ENCODE data around the gene ADAMTS7. TPM values are rescaled to one million over a fixed set of nuclear protein-coding genes. Genes with fewer than 3 reads are reported as not detected.

Gene ADAMTS7
- total and polyA plus RNA-seq, 2 of the 13 experiments (the other 11 are each of a cell fraction or from before 2014, with no cell fraction given), result 0.09 to 0.12 TPM

DNA sequence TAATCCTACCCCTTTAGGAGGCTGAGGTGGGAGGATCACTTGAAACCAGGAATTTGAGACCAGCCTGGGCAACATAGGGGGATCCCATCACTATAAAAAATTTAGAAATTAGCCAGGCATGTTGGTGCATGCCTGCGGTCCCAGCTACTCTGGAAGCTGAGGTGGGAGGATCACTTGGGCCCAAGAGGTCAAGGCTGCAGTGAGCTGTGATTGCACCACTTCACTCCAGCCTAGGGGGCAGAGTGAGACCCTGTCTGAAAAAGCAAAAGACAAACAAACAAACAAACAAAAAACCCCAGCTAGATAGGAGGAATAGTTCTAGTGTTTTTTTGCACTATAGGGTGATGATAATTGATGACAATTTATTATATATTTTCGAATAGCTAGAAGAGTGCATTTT lies 99.6 kb downstream of the ADAMTS7 start (continued):
- TF ChIP-seq ZNF746 (CRISPR knock-in tag; IDR thresholded peaks at IDR 0.05) (no peak), SP5 (CRISPR knock-in tag; IDR thresholded peaks at IDR 0.05; ENCODE audit: borderline replicate concordance, low read depth) (peak; percentile 37; the same call in 1 of the 2 replicates), NR2F1 (CRISPR knock-in tag; IDR thresholded peaks at IDR 0.05) (peak; percentile 40 to 66; a peak in 3 of 4 replicates), GATAD2A (CRISPR knock-in tag; IDR thresholded peaks at IDR 0.05) (0 out of 2 replicates have a peak, but pooled peaks have one; percentile 26), NR2F6 (IDR thresholded peaks at IDR 0.05) (peak; percentile 75), NR2F6 (CRISPR knock-in tag; IDR thresholded peaks at IDR 0.05) (peak; percentile 80), NR2F2 (IDR thresholded peaks at IDR 0.05; ENCODE audit: borderline replicate concordance, low read depth) (0 out of 2 replicates have a peak, but pooled peaks have one; percentile 33), HNF4A (CRISPR knock-in tag; IDR thresholded peaks at IDR 0.05) (peak; percentile 57), ZNF644 (CRISPR knock-in tag; IDR thresholded peaks at IDR 0.05; ENCODE audit: low read depth) (0 out of 2 replicates have a peak, but pooled peaks have one; percentile 24), ZBTB7B (CRISPR knock-in tag; IDR thresholded peaks at IDR 0.05) (0 out of 2 replicates have a peak, but pooled peaks have one; percentile 27), TP53 (CRISPR knock-in tag; conservative IDR thresholded peaks at IDR 0.05) (peak; percentile 94), NCOR1 (IDR thresholded peaks at IDR 0.05; ENCODE audit: borderline replicate concordance, low read length) (no peak), ZNF569 (CRISPR knock-in tag; IDR thresholded peaks at IDR 0.05; ENCODE audit: borderline replicate concordance) (no peak), ZBTB1 (CRISPR knock-in tag; IDR thresholded peaks at IDR 0.05; ENCODE audit: borderline replicate concordance) (no peak), ZNF24 (IDR thresholded peaks at IDR 0.05) (no peak), ZNF703 (CRISPR knock-in tag; IDR thresholded peaks at IDR 0.05; ENCODE audit: borderline replicate concordance) (no peak)
- TF ChIP-seq, protein P1, sequence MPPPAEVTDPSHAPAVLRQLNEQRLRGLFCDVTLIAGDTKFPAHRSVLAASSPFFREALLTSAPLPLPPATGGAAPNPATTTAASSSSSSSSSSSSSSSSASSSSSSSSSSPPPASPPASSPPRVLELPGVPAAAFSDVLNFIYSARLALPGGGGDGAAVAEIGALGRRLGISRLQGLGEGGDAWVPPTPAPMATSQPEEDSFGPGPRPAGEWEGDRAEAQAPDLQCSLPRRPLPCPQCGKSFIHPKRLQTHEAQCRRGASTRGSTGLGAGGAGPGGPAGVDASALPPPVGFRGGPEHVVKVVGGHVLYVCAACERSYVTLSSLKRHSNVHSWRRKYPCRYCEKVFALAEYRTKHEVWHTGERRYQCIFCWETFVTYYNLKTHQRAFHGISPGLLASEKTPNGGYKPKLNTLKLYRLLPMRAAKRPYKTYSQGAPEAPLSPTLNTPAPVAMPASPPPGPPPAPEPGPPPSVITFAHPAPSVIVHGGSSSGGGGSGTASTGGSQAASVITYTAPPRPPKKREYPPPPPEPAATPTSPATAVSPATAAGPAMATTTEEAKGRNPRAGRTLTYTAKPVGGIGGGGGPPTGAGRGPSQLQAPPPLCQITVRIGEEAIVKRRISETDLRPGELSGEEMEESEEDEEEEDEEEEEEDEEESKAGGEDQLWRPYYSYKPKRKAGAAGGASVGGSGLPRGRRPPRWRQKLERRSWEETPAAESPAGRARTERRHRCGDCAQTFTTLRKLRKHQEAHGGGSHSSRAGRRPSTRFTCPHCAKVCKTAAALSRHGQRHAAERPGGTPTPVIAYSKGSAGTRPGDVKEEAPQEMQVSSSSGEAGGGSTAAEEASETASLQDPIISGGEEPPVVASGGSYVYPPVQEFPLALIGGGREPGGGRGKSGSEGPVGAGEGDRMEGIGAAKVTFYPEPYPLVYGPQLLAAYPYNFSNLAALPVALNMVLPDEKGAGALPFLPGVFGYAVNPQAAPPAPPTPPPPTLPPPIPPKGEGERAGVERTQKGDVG (CRISPR knock-in tag; IDR thresholded peaks at IDR 0.05; ENCODE audit: borderline replicate concordance), result no peak
- TF ChIP-seq, protein P2, sequence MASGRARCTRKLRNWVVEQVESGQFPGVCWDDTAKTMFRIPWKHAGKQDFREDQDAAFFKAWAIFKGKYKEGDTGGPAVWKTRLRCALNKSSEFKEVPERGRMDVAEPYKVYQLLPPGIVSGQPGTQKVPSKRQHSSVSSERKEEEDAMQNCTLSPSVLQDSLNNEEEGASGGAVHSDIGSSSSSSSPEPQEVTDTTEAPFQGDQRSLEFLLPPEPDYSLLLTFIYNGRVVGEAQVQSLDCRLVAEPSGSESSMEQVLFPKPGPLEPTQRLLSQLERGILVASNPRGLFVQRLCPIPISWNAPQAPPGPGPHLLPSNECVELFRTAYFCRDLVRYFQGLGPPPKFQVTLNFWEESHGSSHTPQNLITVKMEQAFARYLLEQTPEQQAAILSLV (CRISPR knock-in tag; IDR thresholded peaks at IDR 0.05; ENCODE audit: borderline replicate concordance), result no peak
- TF ChIP-seq, protein P3, sequence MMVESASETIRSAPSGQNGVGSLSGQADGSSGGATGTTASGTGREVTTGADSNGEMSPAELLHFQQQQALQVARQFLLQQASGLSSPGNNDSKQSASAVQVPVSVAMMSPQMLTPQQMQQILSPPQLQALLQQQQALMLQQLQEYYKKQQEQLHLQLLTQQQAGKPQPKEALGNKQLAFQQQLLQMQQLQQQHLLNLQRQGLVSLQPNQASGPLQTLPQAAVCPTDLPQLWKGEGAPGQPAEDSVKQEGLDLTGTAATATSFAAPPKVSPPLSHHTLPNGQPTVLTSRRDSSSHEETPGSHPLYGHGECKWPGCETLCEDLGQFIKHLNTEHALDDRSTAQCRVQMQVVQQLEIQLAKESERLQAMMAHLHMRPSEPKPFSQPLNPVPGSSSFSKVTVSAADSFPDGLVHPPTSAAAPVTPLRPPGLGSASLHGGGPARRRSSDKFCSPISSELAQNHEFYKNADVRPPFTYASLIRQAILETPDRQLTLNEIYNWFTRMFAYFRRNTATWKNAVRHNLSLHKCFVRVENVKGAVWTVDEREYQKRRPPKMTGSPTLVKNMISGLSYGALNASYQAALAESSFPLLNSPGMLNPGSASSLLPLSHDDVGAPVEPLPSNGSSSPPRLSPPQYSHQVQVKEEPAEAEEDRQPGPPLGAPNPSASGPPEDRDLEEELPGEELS (CRISPR knock-in tag; IDR thresholded peaks at IDR 0.05), result peak; percentile 60; the same call in 1 of the 2 replicates
- TF ChIP-seq, protein P4, sequence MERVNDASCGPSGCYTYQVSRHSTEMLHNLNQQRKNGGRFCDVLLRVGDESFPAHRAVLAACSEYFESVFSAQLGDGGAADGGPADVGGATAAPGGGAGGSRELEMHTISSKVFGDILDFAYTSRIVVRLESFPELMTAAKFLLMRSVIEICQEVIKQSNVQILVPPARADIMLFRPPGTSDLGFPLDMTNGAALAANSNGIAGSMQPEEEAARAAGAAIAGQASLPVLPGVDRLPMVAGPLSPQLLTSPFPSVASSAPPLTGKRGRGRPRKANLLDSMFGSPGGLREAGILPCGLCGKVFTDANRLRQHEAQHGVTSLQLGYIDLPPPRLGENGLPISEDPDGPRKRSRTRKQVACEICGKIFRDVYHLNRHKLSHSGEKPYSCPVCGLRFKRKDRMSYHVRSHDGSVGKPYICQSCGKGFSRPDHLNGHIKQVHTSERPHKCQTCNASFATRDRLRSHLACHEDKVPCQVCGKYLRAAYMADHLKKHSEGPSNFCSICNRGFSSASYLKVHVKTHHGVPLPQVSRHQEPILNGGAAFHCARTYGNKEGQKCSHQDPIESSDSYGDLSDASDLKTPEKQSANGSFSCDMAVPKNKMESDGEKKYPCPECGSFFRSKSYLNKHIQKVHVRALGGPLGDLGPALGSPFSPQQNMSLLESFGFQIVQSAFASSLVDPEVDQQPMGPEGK (CRISPR knock-in tag; IDR thresholded peaks at IDR 0.05), result 0 out of 2 replicates have a peak, but pooled peaks have one; percentile 14
